ENCODE measurements around the gene HHAT. TPM values are rescaled to one million over a fixed set of nuclear protein-coding genes. Genes with fewer than 3 reads are reported as not detected.

The HHAT gene
- total RNA-seq, 4 donors from 2014 or later, result 2.2 to 11.6 (median 7.3) TPM

GRCh38 chr1:210722410-210723081, 393.8 kb downstream of the HHAT start:
- in situ Hi-C loops (cut with MboI; ENCODE audit: low pct_ligation_motif_present in 1 of 4, low pct_unique_long_range_greater_than_20kb in 1 of 4, low sequenced_read_pairs in 3 of 4) (no loop called here), intact Hi-C loops (cut with DNase I; ENCODE audit: low total_unique reads) (no loop called here)
- DNase-seq, result no peak
- no peaks in the 10 kb centered on the region for H3K4me1 ChIP-seq
- H3K9me3 ChIP-seq, result no peaks in the 10 kb centered on the region
- no peak overlapping the region for H3K27ac ChIP-seq
- no peaks in the 10 kb centered on the region for H3K27me3 ChIP-seq
- 29% methylated on average over 1 of the region's 1 CpG; no CpG with 5 or more reads in 1 of the 2 donors for WGBS, 2 donors (ENCODE audit: low coverage in 1 of 2)
- TF ChIP-seq EP300 (IDR thresholded peaks at IDR 0.05; ENCODE audit: low read depth) (no peak), POLR2AphosphoS5 (IDR thresholded peaks at IDR 0.05) (no peak), POLR2A (IDR thresholded peaks at IDR 0.05) (no peak)
- TF ChIP-seq, protein P1, sequence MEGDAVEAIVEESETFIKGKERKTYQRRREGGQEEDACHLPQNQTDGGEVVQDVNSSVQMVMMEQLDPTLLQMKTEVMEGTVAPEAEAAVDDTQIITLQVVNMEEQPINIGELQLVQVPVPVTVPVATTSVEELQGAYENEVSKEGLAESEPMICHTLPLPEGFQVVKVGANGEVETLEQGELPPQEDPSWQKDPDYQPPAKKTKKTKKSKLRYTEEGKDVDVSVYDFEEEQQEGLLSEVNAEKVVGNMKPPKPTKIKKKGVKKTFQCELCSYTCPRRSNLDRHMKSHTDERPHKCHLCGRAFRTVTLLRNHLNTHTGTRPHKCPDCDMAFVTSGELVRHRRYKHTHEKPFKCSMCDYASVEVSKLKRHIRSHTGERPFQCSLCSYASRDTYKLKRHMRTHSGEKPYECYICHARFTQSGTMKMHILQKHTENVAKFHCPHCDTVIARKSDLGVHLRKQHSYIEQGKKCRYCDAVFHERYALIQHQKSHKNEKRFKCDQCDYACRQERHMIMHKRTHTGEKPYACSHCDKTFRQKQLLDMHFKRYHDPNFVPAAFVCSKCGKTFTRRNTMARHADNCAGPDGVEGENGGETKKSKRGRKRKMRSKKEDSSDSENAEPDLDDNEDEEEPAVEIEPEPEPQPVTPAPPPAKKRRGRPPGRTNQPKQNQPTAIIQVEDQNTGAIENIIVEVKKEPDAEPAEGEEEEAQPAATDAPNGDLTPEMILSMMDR (IDR thresholded peaks at IDR 0.05), result no peak
- H3K4me3 ChIP-seq, result no peak overlapping the region
- no peaks in the 10 kb centered on the region for H3K36me3 ChIP-seq

DNA sequence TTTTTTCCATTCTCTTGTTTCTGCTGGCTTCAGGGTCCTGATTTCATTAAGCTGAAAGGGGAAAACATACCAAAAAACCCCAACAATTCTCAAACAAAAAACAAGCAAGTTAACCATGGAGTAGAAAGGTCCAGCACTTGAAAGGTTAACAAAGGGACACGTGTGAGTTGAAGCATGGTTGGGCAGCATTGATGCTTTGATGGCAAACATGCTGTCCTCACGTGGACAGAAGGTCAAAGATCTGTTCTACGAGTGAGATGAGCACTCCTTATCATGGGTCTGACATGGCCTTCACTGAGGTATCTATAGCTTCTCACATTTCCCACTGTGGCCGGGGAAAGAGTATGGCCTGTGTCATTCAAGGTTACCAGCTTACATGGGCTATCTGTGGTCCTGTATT, 394.9 kb downstream of the HHAT start:
- Histone ChIP-seq H3K4me1 (no peaks in the 10 kb centered on the region), H3K9me3 (no peaks in the 10 kb centered on the region), H3K27ac (no peak overlapping the region), H3K4me3 (no peak overlapping the region), H3K36me3 (no peaks in the 10 kb centered on the region), H3K27me3 (no peaks in the 10 kb centered on the region)
- in situ Hi-C loops (cut with MboI; ENCODE audit: low pct_ligation_motif_present in 1 of 4, low pct_unique_long_range_greater_than_20kb in 1 of 4, low sequenced_read_pairs in 3 of 4), result no loop called here
- 36 to 39% methylated on average over 4 of the region's 4 CpGs for WGBS, 2 donors (ENCODE audit: low coverage in 1 of 2)
- TF ChIP-seq POLR2A (IDR thresholded peaks at IDR 0.05) (no peak), EP300 (IDR thresholded peaks at IDR 0.05; ENCODE audit: low read depth) (no peak), POLR2AphosphoS5 (IDR thresholded peaks at IDR 0.05) (no peak)
- TF ChIP-seq, protein P1 (IDR thresholded peaks at IDR 0.05), result no peak
- DNase-seq, result no peak
- intact Hi-C loops (cut with DNase I; ENCODE audit: low total_unique reads), result loop anchor here (2.0 kb wide), 1 partner anchor 27 kb away; no protein-coding TSS in a partner anchor

- H3K4me3 ChIP-seq, result no peak overlapping the region
- no peak for DNase-seq
- WGBS, 2 donors (ENCODE audit: low coverage in 1 of 2), result 73 to 91% methylated on average over 2 of the region's 2 CpGs
- in situ Hi-C loops (cut with MboI; ENCODE audit: low pct_ligation_motif_present in 1 of 4, low pct_unique_long_range_greater_than_20kb in 1 of 4, low sequenced_read_pairs in 3 of 4) (no loop called here), intact Hi-C loops (cut with DNase I; ENCODE audit: low total_unique reads) (loop anchor here (2.0 kb wide), 1 partner anchor 28 kb away; no protein-coding TSS in a partner anchor)
- no peaks in the 10 kb centered on the region for H3K4me1 ChIP-seq
- H3K9me3 ChIP-seq, result no peaks in the 10 kb centered on the region
- no peak overlapping the region for H3K27ac ChIP-seq
- H3K36me3 ChIP-seq, result no peaks in the 10 kb centered on the region
- H3K27me3 ChIP-seq, result no peaks in the 10 kb centered on the region
- TF ChIP-seq POLR2AphosphoS5 (IDR thresholded peaks at IDR 0.05) (no peak), POLR2A (IDR thresholded peaks at IDR 0.05) (no peak)
- TF ChIP-seq, protein P1 (IDR thresholded peaks at IDR 0.05), result no peak
These were observed 396.1 kb downstream of the HHAT start for GRCh38 chr1:210724768-210725167.

Small RNA genes lying within 50 kb of the gene (small RNA-seq; reads per million reads assigned to genes)
- 0 to 0.14 (median 0.06) reads per million in 4 donors for gene RNU5A-8P

Other genes with a start within 250 kb of the HHAT start
- 1 to 10 TPM in 3 of 4 donors, under 1 TPM in 1; 0.60 to 6.7 (median 2.0) TPM for gene SERTAD4, start 96.1 kb upstream of the HHAT start, total RNA-seq

Measured in transverse colon (tissue), 4 donors.